Esophagus muscularis mucosa (tissue), 4 donors: ENCODE measurements around the gene UBXN7.
"Not testable (repeated sequence)": the region's sequence is repeated elsewhere in the genome, so short reads cannot be mapped to it uniquely, and the experiment has no call there.

Experiments used
- CTCF ChIP-seq, 3 experiments: fragments of 200-600 bp in 2 of 3; fragments of 450-650 bp in 1 of 3; sonication (generic) in 2 of 3; IDR thresholded peaks; one replicate each; pipeline ENCODE4 v1.5.1; 2017 to 2019; ENCODE audit warnings: antibody characterized with exemption in 3 of 3, mild to moderate bottlenecking in 2 of 3, moderate library complexity in 1 of 3
- EP300 ChIP-seq: sonication (generic); formaldehyde crosslinking; IDR thresholded peaks from one replicate; pipeline ENCODE4 v1.6.1; 2017; ENCODE audit warnings: antibody characterized with exemption
- POLR2A ChIP-seq: fragments of 450-650 bp; IDR thresholded peaks from one replicate; pipeline ENCODE4 v1.6.1; 2017; ENCODE audit warnings: antibody characterized with exemption, moderate library complexity, mild to moderate bottlenecking, low read depth

DNA sequence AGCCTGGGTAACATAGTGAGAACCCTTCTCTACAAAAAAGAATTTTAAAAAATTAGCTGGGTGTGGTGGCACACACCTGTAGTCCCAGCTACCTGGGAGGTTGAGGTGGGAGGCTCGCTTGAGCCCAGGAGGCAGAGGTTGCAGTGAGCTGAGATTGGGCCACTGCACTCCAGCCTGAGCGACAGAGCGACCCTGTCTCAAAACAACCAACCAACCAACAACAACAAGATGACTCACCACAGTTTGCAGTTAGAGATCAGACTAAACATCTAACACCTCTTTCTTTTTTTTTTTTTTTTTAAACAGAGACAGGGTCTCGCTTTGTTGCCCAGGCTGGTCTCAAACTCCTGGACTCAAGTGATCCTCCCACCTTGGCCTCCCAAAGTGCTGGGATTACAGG lies 73.7 kb downstream of the UBXN7 start:
- TF ChIP-seq EP300; CTCF (IDR thresholded peaks at IDR 0.05); POLR2A: not testable (repeated sequence)
